Right ventricle myocardium superior (tissue), 1 donor: ENCODE results near the gene PTPRK. TPM values are rescaled to one million over a fixed set of nuclear protein-coding genes. Genes with fewer than 3 reads are reported as not detected.
"Not testable (repeated sequence)": the region's sequence is repeated elsewhere in the genome, so short reads cannot be mapped to it uniquely, and the experiment has no call there.

Experiments used
- ATAC-seq: fragments of 200-7000 bp; cut with Tn5 transposase; one replicate; pipeline ENCODE4 v1.9.1; 2020; ENCODE audit warnings: mild to moderate bottlenecking; ENCODE audit not compliant: poor library complexity
- DNase-seq: peaks from one replicate; pipeline ENCODE4 v3.0.0-alpha.2; 2020
- intact Hi-C: fragments of 100-400 bp; cut with DNase I; formaldehyde crosslinking; loops from one replicate; pipeline ENCODE4 v1.11.2; 2022
- total RNA-seq: library from RNA; stranded (reverse); fragmentation: NEBNext Ultra II Directional; extraction: Animal tissue kit (Norgen Biotek cat#: 25700); gene quantifications from one replicate; pipeline ENCODE4 v1.2.1, GENCODE V29; 2021
- donor health status: DM: no; HTN: yes; CAD: no; lungs with severe emphysema.

PTPRK gene
- total RNA-seq, 1 donor from 2014 or later = 27.9 TPM

DNA sequence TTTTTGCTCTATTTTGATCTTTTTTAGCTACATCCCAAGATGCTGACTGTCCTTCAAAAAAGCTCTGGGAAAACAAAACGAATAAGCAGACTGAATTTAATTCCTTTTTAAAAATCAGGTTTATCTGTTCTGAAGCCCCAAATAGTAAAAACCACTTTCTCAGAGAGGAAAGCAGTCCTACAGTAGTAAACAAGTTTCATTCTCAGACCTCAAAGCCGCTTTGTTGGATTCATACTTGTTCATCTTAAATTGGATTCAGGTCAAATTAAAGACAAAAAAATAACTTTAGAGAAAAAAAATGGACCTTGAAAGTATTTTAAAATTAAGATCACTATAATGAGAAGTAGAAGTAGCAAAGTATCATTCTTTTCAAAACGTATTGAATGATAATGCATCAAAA, 523.5 kb downstream of the PTPRK start:
- DNase-seq (no peak), ATAC-seq (no peak)
- intact Hi-C loops = no loop called here

DNA sequence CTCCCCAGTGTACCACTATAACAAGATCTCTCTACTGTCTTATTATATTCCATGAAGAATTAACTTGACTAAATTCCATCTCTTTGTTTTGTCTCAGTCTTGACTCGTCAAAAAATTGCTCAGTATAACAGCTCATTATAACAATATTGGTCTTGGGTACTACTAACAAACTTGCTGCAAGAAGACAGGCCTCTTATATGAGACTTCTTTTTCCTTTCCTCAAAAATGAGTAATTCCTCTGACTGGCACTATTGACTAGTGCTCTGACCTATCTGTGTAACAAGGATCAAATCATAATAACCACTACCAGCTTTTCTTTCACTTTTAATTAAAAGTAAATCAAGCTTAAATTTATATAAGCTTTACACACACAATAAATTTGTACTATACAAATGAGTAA, 528.3 kb downstream of the PTPRK start:
- intact Hi-C loops = no loop called here
- ATAC-seq = no peak
- DNase-seq = no peak

DNA sequence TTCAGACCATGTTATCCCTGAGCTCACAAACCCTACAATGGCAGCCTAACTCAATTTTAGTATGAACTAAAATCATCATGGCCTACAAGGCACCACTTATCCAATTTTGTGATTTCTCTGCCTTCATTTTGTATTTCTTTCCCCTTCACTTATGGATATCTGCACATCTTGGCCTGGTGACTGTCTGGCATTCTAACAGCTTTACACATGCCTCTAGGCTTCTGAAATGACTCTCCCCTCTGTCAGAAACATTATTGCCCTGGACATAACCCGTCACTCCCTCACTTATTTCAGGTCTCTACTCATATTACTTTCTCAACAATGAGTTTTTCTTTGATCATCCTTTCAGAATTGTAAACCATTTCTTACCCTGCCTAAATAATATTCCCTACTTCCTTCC, 530.3 kb downstream of the PTPRK start:
- ATAC-seq = no peak
- intact Hi-C loops = no loop called here
- no peak for DNase-seq

DNA sequence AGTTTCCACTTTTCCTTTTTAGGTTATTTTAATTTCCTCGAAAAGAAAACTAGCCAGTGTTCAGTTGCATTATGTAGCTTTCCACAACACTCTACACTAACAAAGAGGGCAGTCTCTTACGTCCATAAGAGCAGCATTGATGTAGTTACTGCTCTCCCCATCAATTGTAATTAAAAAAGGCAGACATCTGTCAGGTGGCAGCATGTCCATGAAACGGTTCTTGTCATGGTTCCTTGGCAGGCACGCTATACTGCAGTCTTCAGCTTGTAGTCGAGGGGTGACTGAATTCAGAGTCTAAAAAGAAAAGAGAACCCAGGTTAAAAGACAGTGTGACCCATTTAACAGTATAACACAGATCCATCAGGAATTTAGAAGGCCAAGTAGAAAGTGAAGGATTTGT, 539.4 kb downstream of the PTPRK start:
- intact Hi-C loops = no loop called here
- ATAC-seq (no peak), DNase-seq (no peak)

DNA sequence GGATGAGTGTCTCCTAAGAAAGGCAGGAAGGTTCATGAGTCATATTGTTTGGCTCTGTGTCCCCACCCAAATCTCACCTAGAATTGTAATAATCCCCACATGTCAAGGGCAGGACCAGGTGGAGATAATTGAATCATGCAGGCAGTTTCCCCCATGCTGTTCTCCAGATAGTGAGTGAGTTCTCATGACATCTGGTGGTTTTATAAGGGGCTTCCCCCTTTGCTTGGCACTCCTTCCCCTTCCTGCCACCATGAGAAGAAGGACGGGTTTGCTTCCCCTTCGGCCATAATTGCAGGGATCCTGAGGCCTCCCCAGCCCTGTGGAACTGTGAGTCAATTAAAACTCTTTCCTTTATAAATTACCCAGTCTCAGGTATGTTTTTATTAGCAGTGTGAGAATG, 542.2 kb downstream of the PTPRK start:
- intact Hi-C loops, DNase-seq, ATAC-seq: not testable (repeated sequence)

DNA sequence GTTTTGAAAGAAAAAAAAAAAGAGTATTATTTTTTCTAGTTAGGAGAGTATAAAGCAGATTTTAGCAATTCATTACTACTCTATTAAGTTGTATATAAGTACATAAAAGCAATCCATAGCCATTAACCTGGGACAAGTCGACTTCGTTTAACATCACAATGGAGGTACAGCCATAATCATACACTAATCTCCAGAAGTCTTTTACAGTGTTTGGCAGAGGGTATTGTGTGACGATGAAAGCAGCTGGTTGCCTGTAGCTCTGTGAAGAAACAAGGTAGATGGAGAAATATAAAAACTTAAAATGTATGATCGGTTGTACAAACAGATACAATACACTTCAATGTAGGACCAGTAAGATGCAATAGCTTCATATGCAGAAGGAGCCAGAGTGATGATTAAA, 543.6 kb downstream of the PTPRK start:
- no peak for ATAC-seq
- no peak for DNase-seq
- intact Hi-C loops = no loop called here

DNA sequence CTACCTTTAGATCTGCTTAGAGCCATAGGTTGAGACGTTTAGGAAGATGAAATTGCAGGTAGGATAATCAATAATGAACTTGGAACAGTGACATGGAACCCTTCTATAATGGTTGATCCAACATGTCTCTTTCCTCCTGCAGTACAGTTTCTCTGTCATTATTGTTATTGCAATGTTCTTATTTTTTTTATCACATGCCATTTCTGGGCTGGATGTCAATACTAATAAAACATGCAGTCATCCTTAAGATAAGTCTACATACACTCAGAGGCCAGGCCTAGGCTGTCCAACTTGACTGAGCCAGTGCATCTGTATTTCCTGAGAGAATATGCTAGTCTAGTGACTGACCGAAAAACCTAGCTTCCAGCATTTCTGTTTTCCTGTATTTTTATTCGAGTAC, 544.3 kb downstream of the PTPRK start:
- DNase-seq (no peak), ATAC-seq (no peak)

DNA sequence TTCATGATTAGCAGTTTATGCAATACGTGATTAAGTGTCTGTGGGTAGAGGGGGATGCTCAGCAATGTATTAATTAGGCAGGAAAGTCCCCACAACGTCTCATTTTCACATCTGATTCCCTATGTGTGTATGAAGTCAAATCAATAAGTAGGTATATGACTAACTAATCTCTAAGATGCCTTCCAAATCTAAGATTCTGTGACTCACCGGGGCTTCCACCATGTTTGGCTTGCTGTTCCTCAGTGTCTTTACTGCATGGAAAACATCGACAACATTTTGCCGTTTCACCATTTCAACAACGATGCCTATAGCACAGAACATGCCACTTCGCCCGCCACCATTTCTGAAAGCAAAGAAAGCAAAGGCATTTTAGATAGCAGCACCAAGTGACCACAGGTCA, 547.6 kb downstream of the PTPRK start:
- no peak for DNase-seq
- ATAC-seq = no peak
- intact Hi-C loops = no loop called here

More for the DNA sequence above, 544.3 kb downstream of the PTPRK start:
- intact Hi-C loops = no loop called here

DNA sequence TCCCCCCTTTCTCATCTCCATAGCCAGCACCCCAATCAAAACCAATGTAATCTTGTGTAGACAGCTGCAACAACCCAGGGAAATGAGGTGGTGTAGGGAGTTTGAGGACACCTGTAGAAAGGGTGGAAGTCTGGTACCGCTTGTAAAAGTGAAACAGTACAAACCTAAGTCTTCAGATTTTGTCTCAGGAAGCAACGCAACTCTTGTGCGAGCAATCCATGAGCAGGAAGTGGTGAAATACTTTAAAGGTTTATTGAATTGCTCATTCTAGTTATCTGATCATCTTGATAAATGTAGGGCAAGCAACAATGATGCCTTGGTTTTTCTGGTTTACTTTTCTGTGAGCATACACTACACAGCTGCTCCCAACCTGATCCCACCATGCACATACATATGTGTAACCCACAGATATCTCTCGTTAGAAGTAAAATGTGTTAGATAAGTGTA, 548.4 kb downstream of the PTPRK start:
- intact Hi-C loops = no loop called here
- DNase-seq = no peak
- no peak for ATAC-seq

DNA sequence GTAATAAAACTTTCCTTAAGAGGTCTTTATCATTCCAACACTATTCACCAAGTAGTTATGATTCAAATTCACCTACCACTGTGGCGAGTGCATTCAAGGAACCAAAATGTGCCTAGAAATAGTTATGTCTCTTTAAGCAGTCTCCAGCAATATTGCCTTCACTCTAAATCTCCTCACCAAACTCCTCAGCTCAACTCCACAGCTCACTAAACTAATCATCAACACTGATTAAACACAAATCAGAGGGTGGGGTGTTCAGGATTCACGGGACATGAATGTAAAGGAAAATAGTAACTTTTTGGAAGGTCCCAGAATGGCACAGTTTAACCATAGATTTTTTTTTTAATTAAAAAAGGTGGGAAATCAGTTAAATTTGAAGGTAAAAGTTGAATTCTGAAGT, 549.0 kb downstream of the PTPRK start:
- DNase-seq = no peak
- ATAC-seq = no peak
- intact Hi-C loops = no loop called here

DNA sequence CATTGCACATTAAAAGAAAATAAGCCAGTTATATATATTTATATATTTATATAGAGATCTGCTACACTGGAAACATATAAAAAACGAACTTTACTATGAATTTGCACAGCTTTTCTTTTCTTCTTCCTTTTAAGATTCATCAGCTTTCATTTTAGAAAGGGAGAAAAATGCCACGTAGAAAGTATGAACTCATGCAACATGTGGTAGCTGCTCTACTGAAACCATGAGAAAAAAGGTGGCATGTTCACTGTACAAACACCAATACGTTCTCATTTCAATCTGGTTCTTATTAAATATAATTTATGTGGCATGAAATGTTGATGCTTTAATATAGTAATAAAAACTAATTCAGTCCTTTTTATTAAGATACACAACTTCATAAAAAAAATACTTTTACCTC, 550.7 kb downstream of the PTPRK start:
- intact Hi-C loops = no loop called here
- no peak for DNase-seq
- no peak for ATAC-seq

DNA sequence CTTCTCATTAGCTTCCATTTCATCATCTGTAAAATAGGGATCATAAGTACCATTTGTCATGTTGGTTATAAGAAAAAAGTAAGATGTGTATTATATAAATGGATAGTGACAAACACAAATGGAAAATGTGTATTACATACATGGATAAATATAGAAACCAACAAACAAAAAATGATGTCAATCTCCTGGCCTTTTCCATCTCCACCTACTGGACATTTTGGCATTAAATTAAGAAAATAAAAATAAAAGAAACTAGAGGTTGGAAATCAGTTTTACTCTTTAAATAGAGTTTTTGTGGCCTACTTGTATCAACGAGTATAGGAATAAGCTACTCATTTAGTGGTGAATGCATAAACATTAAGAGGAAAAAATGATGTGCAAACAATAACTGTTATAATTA, 552.0 kb downstream of the PTPRK start:
- ATAC-seq (no peak), DNase-seq (no peak)
- intact Hi-C loops = no loop called here

DNA sequence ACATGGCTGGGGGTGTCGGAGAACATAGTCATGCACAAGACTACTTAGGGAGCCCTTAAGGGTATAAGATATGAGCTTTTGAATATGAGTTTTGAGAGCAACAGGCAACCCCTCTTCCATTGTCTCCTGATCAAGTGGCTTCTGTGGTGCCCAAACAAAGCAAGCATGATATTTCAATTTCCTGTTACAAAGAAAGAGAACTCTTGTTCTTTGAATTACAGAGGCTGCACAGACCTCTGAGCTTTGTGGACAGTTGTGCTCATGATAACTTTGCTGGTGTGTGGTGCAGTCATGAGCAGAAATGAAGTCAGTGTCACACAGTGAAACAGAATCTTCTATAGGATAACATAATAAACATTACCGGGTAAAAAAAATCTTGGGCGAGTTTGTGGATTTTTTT, 552.7 kb downstream of the PTPRK start:
- ATAC-seq = no peak

DNA sequence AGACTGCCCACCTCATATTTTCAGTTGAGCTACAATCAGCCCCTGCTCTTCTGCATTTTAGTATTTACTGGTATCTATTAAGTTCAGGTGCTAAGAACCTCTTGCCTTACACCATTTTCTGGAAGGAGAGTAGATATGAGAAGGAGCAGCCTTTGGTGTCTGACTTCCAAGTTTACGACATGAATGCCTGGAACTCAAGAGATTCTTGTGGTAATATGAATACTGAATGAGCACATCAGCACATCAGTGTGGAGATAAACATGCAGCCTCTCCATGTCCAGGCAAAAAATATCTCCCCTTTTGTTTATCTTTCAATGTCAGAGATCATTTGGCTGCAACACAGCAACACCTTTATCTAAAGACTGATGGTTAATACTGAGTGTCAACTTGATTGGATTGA, 553.8 kb downstream of the PTPRK start:
- DNase-seq (no peak), ATAC-seq (no peak)
- intact Hi-C loops = no loop called here

More for the DNA sequence above, 552.7 kb downstream of the PTPRK start:
- DNase-seq = no peak
- intact Hi-C loops = no loop called here

DNA sequence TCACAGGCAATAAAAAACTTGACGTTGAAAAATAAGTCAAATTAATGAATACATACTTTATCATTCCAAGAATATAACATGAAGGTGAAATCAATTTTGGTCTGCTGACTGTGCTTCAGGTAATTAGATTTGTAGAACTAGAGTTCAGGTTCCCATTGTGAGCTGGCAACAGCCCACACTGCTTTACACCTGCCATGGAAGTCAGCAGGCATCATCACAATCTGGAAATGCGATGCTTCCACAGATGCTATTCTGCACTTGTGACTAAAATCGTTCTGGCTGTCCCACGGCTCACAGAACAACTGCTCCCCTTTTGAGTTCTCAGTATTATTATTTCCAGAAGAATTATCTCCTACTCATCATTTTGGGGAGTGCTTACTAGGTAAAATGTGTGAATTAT, 556.9 kb downstream of the PTPRK start:
- no peak for DNase-seq
- intact Hi-C loops = no loop called here

DNA sequence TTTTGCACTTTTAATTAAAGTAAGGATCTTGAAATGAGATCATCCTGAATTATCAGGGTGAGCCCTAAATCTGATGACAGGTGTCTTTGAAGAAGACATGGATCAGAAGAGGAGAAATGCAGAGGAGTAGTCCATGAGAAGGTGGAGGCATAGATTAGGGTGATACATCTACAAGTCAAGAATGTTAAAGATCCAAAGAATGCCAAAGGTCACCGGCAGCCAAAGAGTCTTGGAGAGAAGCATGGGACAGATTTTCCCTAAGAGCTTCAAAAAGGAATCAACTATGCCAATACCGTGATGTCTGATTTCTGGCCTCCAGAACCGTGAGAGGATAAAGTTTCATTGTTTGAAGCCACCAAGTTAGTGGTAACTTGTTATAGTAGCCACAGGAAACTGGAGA, 560.5 kb downstream of the PTPRK start:
- intact Hi-C loops = no loop called here
- ATAC-seq (no peak), DNase-seq (no peak)

More for the DNA sequence above, 556.9 kb downstream of the PTPRK start:
- no peak for ATAC-seq

DNA sequence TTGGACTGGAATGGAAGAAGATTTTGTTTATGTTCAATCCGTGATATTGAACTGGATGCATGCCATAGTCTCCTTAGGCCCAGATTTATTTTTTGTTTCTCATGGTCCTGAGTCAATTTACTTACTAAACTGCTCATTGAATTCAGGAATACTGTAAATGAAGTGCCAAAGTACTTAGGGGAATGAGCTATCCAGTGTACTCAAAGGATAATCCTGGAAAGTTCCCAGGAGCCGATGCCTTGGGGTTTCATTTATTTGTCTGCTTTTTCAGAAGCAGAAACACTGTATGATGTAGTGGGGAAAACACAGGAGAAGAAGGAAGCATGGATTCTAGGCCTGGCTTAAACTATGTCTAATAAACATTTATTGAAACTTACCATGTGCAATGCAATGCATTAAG, 563.4 kb downstream of the PTPRK start:
- intact Hi-C loops = no loop called here
- DNase-seq = no peak
- no peak for ATAC-seq

DNA sequence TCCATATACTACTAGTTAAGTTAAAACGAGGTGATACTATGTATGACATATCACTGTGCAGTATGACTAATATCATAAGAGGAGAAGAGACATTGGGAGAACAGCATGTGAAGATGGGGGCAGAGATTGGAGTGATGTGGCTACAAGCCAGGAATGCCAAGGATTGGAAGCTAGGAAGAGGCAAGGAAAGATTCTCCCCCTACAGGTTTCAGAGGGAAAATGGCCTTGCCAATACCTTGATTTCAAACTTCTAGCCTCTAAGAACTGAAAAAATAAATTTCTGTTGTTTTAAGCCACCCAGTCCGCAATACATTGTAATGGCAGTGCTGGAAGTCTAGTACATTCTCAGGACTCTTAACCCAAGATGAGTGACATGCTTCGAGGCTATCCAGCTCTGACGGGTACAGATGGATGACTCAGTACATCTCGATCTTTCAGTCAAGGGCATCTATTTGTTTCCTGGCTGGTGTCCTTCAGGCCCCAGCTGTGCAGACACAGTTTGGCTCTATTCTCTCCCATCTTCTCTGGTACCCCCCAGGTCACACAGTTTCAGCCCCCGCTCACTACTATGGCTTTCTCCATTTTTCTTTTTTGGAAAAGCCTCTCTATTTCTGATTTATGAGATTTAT, 564.0 kb downstream of the PTPRK start:
- ATAC-seq (no peak), DNase-seq (no peak)
- intact Hi-C loops = no loop called here

DNA sequence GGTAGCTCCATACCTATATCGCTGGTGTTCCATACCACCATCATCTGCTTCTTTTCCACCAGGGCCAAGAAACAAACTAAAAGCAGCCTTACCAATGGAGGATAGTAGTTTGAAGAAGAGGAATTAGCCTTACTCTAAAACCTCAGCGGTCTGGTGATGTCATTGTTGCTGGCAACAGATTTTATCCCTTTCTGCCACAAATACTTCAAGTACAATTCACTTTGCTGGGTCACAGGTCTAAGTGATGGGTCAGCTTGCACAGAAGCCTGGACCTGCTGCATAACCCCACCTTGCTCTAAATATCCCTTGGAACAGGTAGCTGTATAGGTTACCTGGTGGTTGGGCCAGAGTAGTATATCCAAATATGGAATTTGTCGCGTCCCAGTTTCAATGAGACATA, 566.3 kb downstream of the PTPRK start:
- DNase-seq (no peak), ATAC-seq (no peak)
- intact Hi-C loops = no loop called here

DNA sequence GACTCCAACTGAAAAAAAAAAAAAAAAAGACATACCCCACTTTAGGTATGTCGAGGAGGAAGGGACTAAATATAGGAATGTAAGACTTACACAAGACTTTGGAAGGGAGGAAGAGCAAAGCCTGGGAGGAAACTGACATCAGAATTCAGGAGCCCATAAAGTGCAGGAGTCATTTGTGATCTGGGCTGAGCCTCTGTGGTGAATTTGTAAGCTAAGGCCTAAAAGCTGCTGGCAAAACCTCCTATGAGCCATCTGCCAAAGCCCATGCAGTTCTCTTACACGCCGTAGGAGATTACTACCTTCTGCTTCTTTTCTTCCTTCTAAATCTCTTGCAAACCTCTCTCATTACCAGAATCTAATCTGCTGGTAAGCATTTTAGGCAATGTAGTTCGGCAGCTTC, 567.6 kb downstream of the PTPRK start:
- intact Hi-C loops = no loop called here
- ATAC-seq (no peak), DNase-seq (no peak)

DNA sequence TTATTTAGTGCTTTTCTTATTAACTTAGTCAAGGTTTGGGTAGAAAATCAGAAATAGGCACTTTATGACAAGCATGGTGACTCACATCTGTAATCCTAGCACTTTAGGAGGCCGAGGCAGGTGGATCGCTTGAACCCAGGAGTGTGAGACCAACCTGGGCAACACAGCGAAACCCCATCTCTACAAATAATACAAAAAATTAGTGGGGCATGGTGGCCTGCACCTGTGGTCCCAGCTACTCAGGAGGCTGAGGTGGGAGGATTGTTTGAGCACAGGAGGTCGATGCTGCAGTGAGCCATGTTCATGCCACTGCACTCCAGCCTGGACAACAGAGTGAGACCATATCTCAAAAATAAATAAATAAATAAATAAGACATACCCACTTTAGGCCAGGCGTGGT, 568.2 kb downstream of the PTPRK start:
- intact Hi-C loops = no loop called here
- no peak for ATAC-seq

More for the DNA sequence above, 568.2 kb downstream of the PTPRK start:
- no peak for DNase-seq
